GM18870 (cell line): ENCODE results near the gene CELA3B.
"Not testable (repeated sequence)": the region's sequence is repeated elsewhere in the genome, so short reads cannot be mapped to it uniquely, and the experiment has no call there.

Source experiments
- ATAC-seq: cut with Tn5 transposase; IDR thresholded peaks from one replicate; pipeline ENCODE4 v1.9.1; 2021; ENCODE audit warnings: moderate library complexity; ENCODE audit not compliant: unreplicated experiment

Gene CELA3B

DNA sequence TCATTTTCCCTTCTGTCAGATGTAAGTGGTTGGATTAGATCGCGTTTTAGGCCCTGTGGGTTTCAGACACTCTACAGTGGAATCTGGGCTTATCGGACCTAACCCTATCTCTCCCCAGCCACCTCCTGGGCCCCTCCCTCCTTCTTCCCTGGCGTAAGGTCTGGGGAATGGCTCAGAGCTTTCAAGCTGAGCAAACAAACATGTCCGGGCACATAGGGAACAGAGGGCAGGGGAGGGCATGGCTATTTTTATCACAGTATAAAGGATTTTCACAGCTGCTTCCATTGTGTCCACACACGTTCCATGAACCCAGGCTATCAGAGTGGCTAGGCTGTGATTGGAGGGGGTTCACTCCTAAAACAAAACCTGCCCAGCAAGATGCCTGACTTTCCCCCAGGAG is 2.1 kb upstream of the CELA3B start:
- ATAC-seq, result not testable (repeated sequence)

DNA sequence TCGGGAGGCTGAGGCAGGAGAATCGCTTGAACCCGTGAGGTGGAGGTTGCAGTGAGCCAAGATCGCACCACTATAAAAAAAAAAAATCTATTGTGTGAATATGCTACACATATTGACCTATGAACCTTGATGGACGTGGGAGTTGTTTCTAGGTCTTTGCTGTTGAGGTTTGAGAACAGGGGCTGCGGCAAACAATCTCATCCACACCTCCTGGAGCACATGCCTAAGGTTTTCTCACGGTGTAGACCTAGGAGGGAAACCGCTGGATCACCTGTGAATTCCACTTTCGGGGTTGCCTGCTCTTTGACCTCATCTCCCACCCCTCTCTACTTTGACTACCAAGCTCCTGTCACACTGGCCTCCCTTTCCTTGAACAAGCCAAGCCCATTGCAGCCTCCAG is 1.5 kb upstream of the CELA3B start:
- not testable (repeated sequence) for ATAC-seq

DNA sequence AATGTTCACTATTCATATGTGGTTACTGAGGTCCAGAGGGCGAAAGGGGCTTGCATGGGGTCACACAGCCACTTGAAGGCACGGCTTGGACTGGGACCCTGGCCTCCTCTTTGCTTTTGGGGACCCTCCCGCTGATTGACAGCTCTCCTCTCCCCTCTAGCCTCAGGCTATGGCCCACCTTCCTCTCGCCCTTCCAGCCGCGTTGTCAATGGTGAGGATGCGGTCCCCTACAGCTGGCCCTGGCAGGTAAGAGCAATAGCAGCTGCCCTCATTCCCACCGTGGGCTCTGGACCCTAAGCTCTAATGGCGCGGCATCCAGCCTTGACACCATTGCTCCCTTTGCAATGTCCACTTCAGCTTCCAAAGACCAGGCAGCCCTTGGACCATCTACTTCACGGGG is 1.4 kb downstream of the CELA3B start:
- ATAC-seq, result not testable (repeated sequence)

DNA sequence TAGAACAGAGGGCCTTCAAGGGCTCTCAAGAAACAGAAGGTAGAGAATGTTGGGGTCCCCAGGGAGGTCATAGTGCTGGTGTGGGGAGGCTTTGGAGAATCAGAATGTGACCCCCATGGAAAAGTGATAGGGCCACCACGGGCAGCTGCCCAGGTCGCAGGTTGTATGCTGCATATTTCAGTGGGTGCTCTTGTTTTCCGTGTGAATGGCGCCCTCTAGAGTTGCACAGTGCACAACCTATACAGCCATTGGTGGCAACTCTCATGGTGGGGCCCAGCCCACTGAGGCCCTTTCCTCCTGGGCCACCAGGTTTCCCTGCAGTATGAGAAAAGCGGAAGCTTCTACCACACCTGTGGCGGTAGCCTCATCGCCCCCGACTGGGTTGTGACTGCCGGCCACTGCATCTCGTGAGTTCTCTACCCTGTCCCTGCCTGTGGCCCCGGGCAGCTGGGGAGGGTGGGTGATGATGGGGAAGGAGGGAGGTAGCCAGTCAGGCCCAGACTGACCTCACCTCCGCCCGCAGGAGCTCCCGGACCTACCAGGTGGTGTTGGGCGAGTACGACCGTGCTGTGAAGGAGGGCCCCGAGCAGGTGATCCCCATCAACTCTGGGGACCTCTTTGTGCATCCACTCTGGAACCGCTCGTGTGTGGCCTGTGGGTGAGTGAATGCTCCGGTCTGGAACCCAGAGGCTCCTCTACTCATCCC is 3.8 kb downstream of the CELA3B start:
- not testable (repeated sequence) for ATAC-seq

DNA sequence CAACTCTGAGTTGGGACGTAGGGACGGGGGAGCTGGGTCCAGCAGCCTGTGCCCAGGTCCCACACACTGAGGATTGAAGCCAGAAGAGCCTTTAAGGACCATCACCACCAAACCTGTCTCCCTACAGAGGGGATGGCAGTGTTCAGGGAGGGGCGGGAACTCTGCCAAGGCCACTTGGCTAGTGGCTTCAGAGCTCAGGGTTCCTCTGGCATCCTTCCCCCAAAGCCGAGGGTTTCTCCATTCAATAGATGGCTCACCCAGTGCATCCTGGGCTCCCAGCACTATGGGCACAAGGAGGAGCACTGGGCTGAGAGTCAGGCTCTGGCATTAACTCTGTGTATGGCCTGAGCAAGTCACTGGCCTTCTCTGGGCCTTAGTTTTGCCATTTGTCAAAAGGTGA is 4.4 kb downstream of the CELA3B start:
- ATAC-seq, result not testable (repeated sequence)

DNA sequence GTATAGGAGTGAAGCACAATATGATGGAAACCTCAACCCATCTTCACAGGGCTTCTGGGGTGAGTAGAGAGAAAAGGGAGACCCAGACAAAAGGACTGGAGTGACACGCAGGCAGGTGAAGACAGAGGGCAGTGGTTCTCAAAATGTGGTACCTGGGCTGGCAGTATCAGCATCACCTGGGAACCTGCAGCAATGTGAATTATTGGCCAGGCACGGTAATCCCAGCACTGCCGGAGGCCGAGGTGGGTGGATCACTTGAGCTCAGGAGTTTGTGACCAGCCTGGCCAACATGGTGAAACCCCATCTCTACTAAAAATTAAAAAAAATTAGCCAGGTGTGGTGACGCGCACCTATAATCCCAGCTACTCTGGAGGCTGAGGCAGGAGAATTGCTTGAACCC is 5.3 kb downstream of the CELA3B start:
- not testable (repeated sequence) for ATAC-seq

DNA sequence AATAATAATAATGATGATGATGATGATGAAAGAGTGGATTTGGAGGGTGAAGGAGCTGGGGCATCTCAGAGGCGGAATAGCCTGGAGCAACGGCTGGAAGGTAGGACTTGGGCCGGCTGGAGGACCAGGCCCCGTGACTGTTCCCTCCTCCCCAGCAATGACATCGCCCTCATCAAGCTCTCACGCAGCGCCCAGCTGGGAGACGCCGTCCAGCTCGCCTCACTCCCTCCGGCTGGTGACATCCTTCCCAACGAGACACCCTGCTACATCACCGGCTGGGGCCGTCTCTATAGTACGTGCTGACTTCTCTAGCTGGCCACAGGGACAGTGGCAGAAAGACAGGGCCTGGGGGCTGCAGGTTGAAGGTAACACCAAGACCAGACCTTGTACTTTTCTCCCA is 6.7 kb downstream of the CELA3B start:
- ATAC-seq, result not testable (repeated sequence)

DNA sequence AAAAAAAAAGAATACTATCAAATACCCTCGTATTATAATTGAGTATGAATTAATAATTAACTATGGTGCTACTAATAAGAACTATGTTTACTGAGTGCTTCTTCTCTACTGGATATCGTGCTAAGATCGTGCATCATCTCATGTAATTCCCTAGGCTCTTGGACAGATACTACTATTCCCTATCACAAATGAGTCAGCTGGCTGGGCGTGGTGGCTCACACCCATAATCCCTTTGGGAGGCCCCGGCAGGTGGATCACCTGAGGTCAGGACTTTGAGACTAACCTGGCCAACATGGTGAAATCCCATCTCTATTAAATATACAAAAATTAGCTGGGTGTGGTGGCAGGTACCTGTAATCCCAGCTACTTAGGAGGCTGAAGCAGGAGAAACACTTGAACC is 9.1 kb downstream of the CELA3B start:
- ATAC-seq, result not testable (repeated sequence)

DNA sequence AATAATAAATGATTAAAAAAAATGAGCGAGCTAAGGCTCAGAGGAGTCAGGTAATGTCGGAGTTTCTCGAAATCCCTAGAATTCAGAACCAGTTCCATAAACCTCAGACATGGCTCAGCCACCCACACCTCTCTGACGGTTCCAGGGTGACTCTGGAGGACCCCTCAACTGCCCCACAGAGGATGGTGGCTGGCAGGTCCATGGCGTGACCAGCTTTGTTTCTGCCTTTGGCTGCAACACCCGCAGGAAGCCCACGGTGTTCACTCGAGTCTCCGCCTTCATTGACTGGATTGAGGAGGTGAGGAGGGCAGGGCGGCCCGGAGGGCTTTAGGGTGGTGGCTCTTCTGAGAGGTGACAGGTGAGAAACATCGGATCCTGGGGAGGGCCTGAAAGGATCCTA is 9.6 kb downstream of the CELA3B start:
- not testable (repeated sequence) for ATAC-seq

DNA sequence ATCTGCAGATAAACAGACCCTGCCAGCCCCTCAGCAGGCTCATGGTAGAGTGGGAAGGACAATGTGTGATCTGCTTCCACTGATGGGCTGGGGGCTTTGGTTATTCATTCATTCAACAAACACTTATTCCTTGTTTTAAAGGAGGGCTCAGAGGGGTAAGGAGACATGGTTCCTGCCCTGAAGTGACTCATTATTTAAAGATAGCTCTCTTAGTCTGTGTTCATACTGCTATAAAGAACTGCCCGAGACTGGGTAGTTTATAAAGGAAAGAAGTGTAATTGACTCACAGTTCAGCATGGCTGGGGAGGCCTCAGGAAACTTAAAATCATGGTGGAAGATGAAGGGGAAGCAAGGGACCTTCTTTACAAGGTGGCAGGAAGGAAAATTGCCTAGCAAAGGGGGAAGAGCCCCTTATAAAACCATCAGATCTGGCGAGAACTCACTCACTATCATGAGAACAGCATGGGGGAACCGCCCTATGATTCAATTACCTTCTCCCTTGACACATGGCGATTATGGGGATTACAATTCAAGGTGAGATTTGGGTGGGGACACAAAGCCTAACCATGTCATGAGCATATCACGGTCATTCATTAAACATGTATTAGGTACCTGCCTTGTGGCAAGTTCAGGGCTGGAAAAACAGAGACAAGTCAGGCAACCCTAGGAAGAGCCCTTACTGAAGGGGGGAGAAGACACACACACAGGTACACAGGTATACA is 13.0 kb downstream of the CELA3B start:
- ATAC-seq, result not testable (repeated sequence)

DNA sequence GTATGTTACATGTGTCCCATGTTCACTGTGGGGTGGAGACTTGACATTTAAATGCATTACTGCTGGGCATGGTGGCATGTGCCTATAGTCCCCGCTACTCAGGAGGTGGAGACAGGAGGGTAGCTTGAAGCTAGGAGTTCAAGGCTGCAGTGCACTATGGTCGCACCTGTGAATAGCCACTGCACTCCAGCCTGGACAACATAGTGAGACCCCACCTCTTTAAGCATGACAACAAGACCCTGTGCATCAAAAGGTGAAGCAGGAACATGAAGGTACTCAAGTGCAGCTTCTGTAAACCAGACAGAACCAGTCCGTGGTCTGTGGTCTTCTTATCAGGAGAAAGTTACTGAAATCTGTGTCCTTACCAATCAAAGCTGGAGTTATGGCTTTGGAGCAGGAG is 15.4 kb downstream of the CELA3B start:
- not testable (repeated sequence) for ATAC-seq

DNA sequence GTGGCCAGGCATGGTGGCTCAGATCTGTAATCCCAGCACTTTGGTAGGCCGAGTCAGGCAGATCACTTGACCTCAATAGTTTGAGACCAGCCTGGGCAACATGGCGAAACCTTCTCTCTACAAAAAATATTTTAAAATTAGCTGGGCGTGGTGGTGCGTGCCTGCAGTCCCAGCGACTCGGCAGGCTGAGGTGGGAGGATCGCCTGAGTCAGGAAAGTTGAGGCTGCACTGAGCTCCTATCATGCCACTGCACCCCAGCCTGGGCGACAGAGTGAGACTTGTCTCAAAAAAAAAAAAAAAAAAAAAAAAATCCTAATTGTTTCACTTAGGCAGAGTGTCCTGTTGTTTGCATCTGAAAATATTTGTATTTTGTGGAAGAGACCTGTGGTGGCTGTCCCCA is 17.9 kb downstream of the CELA3B start:
- ATAC-seq, result not testable (repeated sequence)

DNA sequence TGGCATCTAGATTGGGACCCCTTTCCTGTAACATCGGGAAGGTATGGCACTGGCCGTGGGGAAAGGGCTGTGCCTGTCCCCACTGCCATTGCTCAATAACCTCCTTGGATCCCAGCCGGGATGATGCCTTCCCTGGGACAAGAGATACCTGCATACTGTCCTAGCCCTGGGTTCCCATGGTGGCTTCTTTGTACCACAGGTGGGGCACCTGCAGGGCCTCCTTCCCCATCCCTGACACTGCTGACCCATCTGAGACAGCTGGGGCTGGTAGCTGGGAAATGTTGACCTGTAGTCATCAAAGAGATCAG is 19.8 kb downstream of the CELA3B start:
- not testable (repeated sequence) for ATAC-seq

DNA sequence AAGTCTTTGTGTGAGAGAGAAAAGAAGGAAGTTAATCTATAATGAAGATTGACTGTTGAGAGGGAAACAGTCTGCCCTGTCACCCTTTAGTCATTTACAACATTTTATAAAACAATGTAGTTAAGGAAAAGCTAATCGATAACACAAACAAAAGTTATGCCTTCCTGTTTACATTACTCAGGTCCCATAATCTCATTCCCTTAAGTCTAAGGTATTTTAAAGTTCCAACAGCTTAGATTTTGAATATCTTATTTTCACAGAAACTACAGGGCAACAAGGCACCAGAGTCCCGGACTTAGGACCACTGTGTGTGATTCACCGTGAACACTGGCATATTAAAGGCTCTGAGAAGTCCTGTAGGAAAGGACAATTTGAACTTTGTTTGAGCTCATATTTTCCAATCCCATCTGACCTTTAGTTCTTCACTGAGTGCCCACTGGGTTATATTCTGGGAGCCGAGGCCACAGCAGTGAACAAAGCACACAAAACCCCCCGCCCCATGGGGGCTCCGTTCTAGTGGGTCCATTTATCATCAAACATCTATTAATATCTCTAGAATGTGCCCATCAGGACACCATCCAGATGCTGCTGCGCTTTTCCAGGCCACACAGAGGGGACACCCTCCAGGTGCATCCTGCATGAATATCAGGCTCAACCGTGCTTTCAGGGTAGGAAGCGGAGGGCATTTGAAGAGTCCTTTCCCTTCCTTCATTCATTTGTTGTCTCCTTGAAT is 21.2 kb downstream of the CELA3B start:
- ATAC-seq, result not testable (repeated sequence)

DNA sequence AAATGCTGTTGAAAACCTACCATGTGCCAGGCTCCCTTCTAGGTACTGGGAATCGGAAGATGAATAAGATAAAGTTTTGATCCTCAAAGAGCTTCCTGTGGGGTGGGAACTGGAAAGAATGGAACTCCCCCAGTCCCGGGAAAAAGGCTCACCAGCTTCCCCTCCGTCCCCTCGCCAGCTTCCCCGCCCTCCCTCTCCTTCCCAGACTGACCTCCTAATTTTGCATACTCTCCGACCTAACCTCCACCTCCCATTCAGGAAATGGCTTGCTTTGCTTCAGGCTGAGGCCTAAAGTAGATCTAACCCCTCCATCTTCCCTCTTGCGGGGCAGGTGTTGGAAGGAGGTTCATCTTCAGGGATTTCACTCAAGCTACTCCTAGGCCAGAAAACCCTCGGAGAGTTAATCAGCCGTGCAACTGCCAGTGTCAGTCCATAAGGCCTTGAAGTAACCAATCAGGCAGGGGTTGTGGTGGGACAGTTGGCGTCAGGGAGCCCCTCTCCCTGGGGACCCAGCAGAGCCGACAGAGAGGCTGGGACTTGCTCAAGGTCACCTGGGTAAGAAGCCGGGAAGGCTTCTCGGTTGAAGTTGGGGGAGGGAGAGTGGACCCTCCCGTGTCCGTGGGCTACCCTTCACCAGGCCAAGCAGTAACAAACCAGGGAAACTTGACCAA is 21.9 kb downstream of the CELA3B start:
- not testable (repeated sequence) for ATAC-seq

DNA sequence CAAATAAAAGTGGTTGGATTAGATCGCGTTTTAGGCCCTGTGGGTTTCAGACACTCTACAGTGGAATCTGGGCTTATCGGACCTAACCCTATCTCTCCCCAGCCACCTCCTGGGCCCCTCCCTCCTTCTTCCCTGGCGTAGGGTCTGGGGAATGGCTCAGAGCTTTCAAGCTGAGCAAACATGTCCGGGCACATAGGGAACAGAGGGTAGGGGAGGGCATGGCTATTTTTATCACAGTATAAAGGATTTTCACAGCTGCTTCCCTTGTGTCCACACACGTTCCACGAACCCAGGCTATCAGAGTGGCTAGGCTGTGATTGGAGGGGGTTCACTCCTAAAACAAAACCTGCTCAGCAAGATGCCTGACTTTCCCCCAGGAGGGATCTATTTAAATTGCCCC is 22.8 kb downstream of the CELA3B start:
- ATAC-seq, result not testable (repeated sequence)

DNA sequence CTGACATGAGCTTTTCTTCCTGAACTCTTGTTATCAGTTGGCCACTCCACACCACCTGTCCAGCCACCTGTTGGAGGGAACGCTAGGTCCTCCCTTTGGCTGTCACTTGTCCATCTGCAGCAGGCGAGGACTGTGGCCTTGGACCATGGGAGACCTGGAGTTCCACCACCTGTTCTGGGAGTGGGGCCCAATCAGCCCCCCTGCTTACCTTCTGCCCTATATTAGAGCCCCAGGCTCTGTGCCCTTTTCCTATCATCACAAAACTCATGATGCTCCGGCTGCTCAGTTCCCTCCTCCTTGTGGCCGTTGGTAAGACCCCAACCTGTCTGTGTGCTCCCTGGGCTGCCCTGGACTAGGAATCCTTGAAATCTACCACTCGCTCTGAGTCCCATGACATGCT is 24.6 kb downstream of the CELA3B start, which contains the start of gene CELA3A:
CELA3A (plus strand) TSS at position 249 of the 400 bp plus-strand sequence; CDS start at position 267, 18 bp downstream.
- no peak for ATAC-seq

DNA sequence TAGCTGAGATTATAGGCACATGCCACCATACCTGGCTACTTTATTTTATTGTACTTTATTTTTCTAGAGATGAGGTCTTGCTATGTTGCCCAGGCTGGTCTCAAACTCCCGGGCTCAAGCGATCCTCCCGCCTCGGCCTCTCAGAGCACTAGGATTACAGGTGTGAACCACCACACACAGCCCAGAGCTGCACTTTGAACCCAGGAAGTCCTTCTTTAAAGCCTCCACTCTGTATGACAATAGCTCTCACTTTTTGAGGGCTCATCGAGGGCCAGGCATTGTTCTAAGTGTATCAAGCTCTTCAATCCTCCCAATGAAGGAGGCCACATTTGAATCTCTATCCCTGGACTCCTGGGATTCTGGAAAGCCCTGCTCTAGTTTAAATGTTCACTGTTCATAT is 25.6 kb downstream of the CELA3B start:
- not testable (repeated sequence) for ATAC-seq

DNA sequence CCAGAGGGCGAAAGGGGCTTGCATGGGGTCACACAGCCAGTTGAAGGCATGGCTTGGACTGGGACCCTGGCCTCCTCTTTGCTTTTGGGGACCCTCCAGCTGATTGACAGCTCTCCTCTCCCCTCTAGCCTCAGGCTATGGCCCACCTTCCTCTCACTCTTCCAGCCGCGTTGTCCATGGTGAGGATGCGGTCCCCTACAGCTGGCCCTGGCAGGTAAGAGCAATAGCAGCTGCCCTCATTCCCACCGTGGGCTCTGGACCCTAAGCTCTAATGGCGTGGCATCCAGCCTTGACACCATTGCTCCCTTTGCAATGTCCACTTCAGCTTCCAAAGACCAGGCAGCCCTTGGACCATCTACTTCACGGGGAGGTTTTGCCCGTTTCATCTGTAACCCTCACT is 26.1 kb downstream of the CELA3B start:
- ATAC-seq, result not testable (repeated sequence)

DNA sequence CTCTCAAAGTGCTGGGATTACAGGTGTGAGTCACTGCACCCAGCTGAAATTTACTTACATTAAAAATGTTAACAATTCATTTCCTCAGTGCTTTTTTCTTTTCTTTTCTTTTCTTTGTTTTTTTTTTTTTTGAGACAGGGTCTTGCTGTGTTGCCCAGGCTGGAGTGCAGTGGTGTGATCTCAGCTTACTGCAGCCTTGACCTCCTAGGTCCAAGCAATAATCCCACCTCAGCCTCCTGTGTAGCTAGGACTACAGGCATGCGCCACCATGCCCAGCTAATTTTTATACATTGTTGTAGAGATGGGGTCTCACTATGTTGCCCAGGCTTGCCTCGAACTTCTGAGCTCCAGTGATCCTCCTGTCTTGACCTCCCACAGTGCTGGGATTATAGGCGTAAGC is 27.1 kb downstream of the CELA3B start:
- ATAC-seq, result not testable (repeated sequence)
